ENCODE data around the gene MYLIP.

Gene MYLIP

DNA sequence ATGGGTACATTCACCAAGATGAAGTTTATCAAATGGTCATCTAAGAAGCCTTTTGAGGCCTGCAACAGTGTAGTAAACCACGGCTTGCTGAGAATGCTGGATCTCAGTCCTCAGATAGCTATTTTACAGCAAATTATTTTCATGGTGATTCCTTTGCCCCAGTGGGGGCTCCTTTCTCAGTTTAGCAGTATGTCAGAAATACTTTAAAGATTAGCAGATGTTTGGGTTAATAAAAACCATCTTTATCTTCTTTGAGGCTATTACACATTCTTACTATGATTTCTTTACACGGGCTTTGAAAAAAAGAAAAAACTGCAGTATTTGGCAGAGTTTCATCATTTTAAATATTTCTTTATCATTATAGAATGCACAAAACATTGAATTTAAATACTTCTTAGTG is 10.7 kb downstream of the MYLIP start:
- DNase-seq (ENCODE audit: low read depth in 2 of 2), result no peak

DNA sequence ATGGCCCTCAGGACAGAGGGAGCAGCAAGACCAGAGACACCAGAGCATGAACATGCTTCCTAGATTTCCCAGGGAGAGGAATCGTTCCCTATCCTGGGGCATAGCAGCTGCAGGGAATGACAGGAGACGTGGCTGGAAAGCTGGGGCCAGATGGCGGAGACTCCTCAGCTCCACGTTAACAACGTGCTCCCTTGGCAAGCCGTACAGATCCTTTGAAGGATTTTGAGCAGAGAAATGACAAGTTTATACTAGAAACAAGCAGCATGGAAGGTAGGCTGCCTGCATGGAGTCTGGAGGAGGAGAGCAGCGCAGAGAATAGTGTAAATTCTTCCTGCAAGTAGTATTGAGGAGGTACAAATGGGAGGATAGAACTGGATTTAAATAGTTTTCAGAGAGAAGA is 11.7 kb downstream of the MYLIP start:
- no peak for DNase-seq (ENCODE audit: low read depth in 2 of 2)

DNA sequence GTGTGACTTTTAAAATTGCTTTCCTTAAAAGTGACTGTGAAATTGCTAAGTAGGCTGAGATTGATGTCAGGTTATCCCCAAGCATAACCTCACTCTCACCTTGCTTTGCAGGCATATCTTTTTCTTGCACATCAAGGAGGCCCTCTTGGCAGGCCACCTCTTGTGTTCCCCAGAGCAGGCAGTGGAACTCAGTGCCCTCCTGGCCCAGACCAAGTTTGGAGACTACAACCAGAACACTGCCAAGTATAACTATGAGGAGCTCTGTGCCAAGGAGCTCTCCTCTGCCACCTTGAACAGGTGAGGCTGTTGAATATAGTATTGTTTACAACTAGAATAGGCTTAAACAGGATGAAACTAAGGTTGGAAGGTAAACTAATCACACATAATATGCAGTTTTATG is 12.6 kb downstream of the MYLIP start:
- DNase-seq (ENCODE audit: low read depth in 2 of 2), result no peak

DNA sequence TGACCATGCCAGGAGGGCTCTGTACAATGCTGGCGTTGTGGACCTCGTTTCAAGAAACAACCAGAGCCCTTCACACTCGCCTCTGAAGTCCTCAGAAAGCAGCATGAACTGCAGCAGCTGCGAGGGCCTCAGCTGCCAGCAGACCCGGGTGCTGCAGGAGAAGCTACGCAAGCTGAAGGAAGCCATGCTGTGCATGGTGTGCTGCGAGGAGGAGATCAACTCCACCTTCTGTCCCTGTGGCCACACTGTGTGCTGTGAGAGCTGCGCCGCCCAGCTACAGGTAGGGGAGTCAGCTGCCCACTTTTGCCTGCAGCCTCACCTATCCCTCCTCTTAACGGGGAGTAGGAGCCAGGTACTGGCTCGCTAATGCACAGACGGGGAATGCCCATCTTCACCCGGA is 16.2 kb downstream of the MYLIP start:
- no peak for DNase-seq (ENCODE audit: low read depth in 2 of 2)

DNA sequence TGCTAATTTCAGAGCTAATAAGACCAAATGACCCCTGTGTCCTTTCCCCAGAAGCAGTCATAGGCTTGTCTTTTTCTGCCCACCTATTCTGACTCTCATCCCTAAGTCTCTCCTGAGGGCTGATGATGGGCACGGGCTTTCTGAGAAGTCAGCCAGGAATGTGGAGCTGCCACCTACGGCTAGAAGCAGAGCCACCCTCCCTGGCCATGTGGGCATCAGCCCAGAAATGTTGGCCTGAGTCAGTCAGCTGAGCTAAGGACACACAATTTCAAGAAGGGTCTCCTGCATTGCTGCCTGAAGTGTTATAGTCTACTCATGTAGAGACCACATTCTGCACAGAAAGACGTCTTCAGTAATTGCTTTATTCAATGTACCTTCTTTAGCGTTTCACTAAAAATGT is 17.1 kb downstream of the MYLIP start:
- DNase-seq (ENCODE audit: low read depth in 2 of 2), result no peak

DNA sequence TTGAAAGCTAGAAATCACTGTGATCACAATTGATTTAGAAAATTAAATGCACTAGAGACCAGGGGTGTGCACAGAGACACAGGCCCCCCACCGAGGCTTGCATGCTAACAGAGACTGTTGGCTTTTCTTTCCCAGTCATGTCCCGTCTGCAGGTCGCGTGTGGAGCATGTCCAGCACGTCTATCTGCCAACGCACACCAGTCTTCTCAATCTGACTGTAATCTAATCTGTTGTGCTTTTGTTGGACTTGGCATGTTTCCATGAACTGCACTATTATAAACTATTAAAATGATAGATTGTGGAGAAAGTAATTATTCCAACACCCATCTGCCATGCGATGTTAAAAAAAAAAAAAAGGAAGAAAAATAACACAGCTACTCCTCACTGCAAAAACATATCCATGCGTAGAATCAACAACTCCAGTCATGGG is 17.7 kb downstream of the MYLIP start:
- DNase-seq (ENCODE audit: low read depth in 2 of 2), result no peak

DNA sequence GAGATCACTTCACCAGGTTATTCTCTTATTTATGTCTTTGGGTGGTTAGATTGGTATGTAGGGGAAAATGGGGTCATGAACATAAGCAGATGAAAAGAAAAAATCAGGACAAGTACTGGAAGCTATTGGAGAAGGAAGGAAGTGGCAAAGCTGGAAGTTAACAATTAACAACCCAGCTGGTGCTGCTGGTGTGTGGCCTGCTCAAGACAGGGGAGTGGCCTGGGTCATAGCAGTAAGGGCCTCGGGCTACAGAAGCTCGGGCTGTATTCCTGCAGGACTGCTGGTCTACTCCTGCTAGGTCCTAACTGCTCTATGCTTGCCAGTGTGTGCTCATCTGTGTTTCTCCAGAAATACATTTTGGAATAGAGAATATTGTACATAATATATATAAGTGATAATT is 19.6 kb downstream of the MYLIP start:
- DNase-seq (ENCODE audit: low read depth in 2 of 2), result no peak

DNA sequence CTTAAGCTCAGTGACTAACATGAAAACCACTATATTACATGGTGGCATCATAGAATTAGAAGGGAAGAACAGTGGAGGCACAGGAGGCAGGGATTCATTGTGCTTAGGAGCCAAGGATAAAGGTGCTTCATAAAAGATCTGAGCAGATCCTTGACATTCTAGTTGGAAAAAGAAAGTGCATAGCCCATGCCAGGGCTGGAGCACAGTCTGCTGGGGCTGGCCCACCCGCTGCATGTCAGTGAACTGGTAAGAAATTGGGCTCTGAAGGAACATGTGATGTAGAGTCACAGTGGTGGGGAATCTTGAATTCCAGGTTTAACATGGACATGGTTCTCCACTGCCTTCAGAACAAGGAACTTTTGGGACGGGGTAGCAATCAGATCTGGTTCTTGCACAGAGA is 20.4 kb downstream of the MYLIP start:
- no peak for DNase-seq (ENCODE audit: low read depth in 2 of 2)

DNA sequence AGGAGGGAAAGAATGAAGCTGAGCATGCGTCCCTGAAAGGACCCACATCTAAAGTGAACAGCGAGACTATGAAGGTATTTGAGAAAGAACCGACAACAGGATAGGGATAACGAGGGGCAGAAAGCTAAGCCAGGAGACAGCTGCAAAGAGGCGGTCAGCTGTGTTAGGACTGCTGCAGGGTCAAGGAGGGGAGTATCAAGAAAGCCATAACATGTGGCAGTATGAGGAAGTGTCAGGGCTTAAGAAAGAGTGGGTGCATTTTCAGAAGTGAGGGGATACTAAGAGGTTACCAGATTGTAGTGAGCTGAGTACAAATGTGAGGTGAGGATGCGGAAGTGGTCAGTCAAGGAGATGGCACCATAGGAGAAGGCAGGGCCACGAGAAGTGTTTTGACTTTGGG is 21.2 kb downstream of the MYLIP start:
- no peak for DNase-seq (ENCODE audit: low read depth in 2 of 2)

DNA sequence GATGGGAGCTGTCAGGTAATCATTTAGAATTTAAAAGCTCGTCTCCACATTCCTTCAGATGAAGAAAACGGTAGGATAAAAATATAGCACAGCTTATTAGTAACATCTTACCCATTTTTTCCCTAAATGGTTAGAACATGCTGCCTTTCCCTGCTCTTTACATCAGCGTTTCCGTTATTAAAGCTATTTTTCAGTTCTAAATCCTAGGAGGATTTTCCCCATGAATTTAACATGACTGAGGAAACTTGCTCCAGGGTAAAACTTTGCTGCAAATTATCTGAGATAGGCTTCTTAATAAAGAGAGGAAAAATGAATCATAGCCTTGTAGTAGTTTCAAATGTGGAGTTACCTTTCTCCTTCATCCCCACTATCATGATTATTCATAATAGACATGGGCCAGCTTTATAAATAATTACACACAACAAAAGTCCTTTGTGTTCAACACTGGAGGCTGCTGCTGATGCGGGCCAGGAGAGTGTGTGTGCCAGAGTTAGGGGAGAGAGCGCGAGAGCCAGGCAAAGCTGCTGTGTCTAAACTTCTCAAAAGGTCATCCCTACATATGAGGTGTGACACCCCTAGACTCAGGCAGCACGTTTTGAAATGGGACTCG is 24.4 kb downstream of the MYLIP start:
- no peak for DNase-seq (ENCODE audit: low read depth in 2 of 2)

DNA sequence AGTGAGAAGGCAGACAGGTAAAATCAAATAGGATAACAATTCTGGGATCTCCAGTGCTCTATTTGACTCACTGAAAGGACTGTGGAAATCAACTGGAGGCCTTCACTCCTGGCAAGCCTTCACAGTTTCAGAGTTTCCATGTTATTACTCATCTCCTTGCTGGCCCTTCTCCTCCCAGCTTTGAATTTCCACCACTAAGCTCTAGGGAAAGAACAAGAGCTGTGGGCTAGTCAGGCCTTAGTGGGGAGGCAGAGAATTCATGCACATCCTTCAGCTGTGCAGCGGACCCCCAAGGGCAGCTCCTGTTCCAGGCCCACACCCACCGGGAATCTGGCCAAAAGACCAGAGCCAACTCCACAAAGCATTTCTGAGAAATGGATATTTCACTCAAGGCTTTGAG is 26.0 kb downstream of the MYLIP start:
- no peak for DNase-seq (ENCODE audit: low read depth in 2 of 2)

DNA sequence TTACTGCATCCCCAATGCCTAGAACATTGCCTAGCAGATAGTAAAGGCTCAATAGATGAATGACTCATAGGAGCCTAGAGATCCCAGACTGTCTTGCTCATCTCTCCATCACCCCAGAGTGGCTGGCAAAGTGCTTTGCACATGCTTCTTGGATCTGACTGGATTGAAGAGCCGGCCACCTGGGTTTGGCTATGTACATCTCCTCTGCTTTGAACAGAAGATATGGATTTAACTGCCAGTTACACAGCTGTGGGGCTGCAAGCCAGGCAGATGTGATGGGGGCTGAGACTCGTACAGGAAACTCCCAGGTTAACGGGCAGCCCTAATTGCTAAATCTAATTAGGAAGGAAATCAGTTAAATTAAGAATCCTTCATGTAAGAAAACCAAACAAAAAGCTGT is 28.6 kb downstream of the MYLIP start:
- DNase-seq (ENCODE audit: low read depth in 2 of 2), result no peak

DNA sequence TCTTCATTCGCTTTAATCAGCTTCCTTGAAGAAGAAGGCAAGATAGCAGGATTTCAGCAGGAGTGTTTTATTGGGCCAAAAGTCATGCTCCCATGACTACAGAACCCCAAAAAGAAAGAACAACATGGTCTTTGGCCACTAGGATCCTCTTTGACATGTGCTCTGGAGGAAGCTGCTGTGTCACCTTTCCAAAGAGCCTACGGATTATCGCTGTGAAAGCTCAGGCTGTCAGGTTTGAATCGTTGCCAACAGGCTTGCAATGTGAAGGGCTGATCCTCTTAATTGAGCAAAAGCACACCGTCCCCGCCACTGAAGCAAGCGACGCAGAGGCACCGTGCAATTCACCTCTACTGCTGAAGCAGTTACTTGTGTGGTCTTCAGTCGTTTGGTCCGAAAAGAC is 29.0 kb downstream of the MYLIP start:
- DNase-seq (ENCODE audit: low read depth in 2 of 2), result no peak

DNA sequence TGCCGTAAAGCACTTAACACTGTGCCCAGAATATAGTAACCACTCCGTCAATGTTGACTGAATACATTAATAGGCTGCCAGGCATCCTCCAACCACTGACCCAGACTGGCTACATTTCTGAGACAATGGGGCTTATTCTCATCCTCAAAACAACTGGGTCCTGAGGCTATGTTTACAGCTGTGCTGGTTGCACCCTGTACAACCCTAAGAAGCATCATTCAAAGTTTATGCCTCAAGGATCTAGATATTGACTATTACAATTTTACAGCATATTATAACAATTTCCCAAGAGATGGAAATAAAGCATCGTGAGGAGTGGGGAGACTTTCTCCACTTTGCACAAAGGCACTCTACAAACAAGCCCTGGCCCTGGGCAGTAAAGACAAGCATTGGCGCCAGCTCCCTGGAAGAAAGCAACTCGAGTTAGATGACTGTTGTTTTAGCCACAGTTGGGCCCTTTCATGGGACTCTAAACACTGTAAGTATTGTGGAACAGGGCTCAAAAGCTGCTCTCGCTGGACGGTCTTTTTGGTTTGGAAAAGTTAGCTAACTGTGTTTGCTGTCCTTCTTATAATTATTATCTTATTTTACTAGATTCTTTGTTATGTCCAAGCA is 30.2 kb downstream of the MYLIP start:
- DNase-seq (ENCODE audit: low read depth in 2 of 2), result no peak

DNA sequence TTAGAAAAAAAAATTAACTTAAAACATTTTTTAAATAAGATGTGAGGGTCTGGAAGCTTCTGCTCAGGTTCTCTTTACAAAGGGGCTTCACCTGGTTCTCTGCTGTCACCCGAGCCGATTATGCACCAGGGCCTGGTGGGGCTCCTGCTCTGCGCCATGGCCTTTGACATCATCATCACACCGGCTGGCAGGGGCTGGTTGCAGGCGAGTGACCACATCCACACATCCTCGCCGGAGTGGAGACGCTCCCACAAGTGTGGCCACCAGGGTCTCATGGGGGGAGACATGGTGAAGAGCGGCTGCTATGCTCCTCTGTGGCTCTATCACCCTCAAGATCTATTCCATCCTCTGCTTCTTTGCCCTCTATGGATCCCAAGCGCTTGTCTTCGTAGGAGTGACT is 31.9 kb downstream of the MYLIP start:
- no peak for DNase-seq (ENCODE audit: low read depth in 2 of 2)

DNA sequence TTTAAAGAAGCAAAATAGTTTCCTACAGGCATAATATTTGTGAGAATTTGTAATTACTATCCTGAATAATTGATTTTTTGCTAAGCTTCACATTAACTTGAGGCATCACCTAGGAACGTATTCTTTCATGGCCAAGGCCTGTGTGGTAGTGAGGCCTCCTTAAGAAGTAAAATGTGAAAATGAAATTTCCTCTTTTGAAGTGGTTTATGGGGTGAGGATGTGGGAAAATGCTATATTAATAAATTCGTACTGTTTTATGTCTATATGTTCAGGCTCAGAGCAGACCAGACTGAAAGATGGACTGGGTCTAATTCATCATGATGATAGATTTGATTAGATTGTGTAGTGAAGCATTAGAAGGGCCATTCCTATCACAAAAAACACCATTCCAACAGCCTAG is 33.1 kb downstream of the MYLIP start:
- no peak for DNase-seq (ENCODE audit: low read depth in 2 of 2)

DNA sequence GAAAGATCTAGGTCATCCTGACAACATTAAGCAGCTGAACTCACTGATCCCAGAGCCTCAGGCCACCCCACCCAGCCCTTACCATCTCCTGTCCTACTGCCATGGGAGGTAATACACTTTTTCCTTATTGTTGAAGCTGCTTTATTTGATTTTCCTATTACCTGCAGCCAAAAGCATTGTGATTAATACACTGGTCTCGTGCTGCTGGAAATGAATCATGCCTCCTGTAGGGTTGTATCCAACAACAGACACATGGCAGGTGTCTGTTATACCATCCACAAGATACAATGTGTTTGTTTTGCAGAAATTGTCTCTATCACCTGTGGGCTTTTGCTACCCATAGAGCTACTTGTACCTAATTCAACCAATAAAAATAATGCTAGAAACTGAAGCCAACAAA is 34.2 kb downstream of the MYLIP start:
- DNase-seq (ENCODE audit: low read depth in 2 of 2), result no peak

DNA sequence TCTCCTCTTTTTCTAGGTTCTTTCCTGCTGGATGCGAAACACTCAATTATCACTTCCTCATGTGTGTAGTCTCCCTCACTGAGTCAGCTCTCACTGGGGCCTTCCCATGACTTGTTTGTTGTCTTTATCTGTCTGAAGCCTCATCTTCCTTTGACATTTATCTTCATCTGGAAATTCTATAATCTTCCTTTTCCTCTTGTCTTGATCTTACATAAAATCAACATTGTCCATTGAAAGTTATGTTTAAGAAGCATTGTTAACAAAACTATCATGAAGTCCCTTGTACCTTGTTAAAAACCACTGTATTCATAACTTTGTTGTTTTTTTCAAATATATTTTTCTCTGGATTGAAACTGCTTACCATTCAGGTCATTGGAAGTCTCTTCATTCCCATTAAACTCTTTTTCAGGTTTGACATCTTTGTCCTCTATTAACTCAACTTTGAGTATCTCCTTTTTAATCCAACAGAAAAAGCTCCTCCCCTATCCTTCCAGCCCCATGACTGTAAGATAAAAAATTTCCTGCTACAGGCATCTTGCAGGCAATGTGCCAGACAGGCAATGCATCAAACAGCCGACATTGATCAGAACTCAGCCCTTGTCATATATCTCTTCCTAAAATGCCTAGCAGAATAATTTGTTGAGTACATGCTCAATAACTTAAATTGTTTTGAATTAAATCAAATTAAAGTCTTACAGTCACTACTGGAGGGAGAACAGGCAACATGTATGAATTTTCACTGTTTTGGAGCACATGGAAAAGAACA is 34.8 kb downstream of the MYLIP start:
- DNase-seq (ENCODE audit: low read depth in 2 of 2), result no peak

DNA sequence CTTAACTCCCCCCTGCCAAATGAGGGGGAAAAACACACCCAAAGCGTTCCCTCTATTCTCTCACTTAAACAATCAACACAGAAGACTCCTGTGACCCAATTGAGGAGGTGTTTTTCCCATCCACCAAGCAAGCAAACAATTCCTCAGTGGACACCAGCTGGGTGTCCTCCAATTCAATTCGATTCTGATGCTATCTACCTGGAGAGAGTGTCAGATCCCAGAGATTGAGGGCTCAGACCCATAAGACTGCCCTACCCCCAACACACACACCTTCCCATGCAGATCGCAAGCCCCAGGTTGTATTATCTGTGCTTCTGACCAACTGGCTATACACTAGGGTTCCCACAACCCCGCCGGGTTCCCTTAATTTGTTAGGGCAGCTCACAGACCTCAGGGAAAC is 36.8 kb downstream of the MYLIP start:
- no peak for DNase-seq (ENCODE audit: low read depth in 2 of 2)

DNA sequence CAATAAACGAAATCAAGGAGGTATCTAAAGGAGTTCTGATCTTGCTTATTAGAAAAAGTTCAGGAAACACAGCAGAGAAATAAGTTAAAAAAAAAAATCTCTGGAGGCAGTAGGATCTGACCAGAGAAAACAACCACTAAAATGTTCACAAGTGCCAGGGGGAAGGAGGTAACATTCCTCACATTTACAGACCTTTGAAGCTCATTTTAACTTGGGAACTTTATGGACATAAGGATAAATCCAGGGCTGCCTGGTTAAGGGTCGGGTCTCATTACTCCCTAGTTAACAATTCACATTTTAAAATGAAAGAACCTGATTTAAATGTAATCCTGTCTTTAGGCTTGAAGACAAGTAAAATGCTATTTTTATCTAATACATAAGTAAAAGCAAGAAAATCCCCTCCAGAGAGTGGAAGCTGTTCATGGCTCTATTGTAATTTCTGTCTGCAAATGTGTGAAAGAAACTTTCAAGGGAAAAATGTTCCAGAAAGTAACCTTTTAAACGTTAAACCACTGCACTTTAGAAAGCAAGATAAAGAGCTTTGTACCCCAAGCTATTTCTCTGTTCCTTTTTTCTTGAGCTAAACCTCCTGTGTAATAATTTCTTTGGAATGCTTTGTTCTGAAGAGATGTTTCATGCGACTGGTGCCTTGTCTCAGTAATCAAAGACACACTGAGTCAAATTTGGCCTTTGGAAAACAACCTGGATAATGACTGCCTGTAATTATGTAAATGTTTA is 38.2 kb downstream of the MYLIP start:
- no peak for DNase-seq (ENCODE audit: low read depth in 2 of 2)

DNA sequence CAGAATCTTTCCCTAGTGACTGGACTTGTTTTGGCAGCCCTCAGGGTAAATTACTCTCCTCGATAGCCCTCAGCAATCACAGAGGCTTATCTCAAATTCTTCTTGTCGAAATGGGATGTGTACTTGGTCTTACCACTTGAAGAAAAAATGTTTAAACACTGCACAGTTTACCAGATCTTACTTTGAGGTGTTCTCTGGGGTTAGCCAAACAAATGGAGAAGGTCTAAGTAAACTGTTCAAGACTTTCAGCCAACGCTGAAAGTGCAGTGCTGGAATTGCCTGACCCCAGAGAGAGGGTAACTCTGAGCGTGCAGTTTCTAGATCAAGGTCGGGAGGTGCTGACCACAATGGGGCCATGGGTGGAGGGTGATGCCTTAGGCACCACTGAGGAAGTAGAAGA is 39.2 kb downstream of the MYLIP start:
- DNase-seq (ENCODE audit: low read depth in 2 of 2), result no peak

DNA sequence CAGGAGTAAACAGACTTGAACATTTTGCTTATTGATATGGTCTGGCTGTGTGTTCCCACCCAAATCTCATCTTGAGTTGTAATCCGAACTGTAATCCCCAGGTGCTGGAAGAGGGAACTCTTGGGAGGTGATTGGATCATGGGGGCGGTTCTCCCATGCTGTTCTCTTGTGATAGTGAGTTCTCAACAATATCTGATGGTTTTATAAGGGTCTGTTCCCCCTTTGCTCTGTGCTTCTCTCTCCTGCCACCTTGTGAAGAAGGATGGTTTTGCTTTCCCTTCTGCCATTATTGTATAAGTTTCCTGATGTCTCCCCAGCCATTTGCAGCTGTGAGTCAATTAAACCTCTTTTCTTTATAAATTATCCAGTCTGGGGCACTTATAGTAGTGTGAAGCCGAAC is 40.0 kb downstream of the MYLIP start:
- DNase-seq (ENCODE audit: low read depth in 2 of 2), result no peak

DNA sequence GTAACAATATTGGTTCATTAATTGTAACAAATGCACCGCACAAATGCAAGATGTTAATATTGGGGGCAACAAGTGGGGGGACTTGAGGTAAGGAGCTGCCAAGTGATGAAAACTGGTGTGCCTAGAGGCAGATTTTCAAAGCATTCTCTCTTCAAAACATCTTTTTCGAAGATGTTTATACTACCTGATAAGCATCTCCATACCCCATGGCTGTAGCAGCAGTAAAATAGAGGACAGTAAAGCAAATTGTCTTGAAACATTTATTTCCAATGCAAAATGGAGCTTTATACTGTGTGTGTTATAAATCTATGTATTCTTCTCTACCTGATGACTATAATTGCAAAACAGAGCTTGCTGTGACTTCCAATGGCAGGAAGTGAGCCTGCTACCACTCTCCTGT is 42.5 kb downstream of the MYLIP start:
- no peak for DNase-seq (ENCODE audit: low read depth in 2 of 2)
